HG03432 (cell line): ENCODE results near the gene NAALAD2.
"Not testable (repeated sequence)": the region's sequence is repeated elsewhere in the genome, so short reads cannot be mapped to it uniquely, and the experiment has no call there.

Experiments used
- ATAC-seq: cut with Tn5 transposase; IDR thresholded peaks from one replicate; pipeline ENCODE4 v1.9.1; 2021; ENCODE audit warnings: mild to moderate bottlenecking, moderate library complexity; ENCODE audit not compliant: unreplicated experiment

The NAALAD2 gene

GRCh38 chr11:90134478-90135003 is at the start of gene NAALAD2:
NAALAD2 (plus strand) TSS chr11:90134663; CDS start chr11:90134759, 96 bp downstream.
- peak; percentile 98 for ATAC-seq

GRCh38 chr11:90085650-90086049 is 48.8 kb upstream of the NAALAD2 start, which contains the start of gene UBTFL1:
UBTFL1 (plus strand) TSS chr11:90085950; CDS start chr11:90085950, 0 bp downstream.
- ATAC-seq, result not testable (repeated sequence)

GRCh38 chr11:90088731-90089130 is 45.7 kb upstream of the NAALAD2 start:
- ATAC-seq, result not testable (repeated sequence)

- not testable (repeated sequence) for ATAC-seq
Measured at GRCh38 chr11:90095230-90095924, 39.1 kb upstream of the NAALAD2 start.

GRCh38 chr11:90098261-90098660 is 36.2 kb upstream of the NAALAD2 start:
- not testable (repeated sequence) for ATAC-seq

DNA sequence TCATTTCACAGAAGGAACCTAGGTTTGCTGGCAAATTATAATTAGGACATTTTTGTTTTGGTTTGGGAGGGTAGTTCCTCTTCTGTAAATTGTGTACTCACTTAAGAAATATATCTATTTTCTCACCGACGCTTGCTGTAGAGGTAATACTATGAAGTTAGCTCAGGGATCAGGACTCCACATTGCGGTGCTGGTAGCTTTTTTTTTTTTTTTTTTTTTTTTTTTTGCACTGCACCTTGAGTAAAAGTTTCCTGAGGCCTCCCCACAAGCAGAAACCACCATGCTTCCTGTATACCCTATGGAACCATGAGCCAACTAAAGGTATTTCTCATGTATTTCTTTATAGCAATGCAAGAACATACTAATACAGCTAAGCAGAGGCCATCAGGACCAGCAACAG is 34.0 kb upstream of the NAALAD2 start:
- ATAC-seq, result no peak

DNA sequence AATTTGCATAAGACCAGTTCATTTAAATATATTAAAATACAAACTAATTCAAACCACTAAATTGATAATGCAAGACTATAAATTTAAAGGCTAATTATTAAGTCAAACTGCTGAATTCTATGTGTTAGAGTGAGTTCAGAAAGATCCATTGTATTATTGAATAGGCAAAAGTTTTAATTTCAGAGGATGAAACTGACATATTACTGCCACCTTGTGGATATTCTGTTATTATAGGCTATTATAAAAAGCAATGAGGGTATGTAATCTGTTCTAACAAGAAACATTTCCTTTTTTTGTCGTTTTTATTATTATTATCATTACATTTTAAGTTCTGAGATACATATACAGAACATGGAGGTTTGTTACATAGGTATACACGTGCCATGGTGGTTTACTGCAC is 20.9 kb upstream of the NAALAD2 start:
- no peak for ATAC-seq

DNA sequence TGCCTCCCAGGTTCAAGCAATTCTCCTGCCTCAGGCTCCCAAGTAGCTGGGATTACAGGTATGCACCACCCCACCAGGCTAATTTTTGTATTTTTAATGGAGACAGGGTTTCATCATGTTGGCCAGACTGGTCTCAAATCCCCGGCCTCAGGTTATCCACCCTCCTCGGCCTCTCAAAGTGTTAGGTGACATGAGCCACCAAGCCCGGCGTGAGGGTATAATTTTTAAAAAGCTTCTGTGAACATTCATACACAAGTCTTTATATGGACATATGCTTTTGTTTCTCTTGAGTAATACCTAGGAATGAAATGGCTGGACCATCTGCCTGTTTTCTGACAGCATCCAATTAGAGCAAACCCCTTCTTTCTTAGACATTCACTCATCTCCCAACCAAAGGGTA is 14.3 kb upstream of the NAALAD2 start:
- ATAC-seq, result no peak

DNA sequence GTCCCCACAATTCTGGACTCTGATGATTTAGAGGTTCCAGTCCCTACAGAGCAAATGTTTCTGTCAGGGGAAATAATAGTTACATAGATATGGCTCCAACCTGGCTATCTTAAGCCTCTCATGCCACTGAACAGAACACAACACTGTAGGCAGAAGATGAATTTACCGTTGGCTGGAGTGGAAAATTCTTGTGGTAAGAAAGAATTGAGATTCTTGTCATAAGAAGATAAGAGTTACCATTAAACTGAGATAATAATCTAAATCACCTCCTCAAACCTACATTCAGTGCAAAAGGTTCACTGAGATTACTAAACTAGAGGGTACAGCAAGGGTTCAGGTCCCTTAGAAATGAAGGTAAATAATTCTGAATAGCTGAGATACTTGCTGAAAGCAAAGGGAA is 10.1 kb upstream of the NAALAD2 start:
- no peak for ATAC-seq

DNA sequence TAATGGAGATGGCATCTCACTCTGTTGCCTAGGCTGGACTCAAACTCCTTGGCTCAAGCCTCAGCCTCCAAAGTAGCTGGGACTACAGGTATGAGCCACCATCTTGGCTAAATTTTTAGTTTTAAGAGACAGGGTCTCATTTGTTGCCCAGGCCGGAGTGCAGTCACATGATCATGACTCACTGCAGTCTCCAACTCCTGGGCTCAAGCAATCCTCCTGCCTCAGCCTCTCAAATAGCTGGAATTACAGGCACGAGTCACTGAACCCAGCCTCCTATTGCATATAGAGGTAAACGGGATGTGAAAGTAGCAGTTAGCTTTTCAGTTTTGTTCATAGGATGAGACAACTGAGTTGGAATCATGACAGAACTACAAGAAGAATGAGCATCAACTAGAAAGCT is 9.5 kb upstream of the NAALAD2 start:
- ATAC-seq, result no peak

- ATAC-seq, result peak; percentile 9
Measured at GRCh38 chr11:90133560-90134477, 644 bp upstream of the NAALAD2 start.

DNA sequence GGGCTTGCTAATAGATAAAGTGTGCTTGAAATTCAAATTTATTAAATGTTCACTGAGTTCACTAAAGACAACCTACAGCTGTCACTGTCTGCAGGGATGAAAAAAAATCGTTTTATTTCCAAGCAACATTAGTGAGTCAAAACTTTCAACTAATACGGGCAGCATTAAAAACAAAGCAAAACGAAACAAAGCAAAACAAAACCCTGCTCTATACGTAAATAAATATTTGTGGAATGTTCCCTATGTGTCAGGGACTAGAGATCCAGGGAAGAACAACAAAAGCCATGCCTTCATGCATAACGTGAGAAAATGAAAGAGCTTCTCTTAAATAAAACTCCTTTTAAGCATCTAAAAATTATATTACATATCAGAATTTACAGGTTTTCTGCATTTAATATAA is 553 bp downstream of the NAALAD2 start:
- ATAC-seq, result peak; percentile 4

GRCh38 chr11:90148900-90149299 is 14.4 kb downstream of the NAALAD2 start:
- ATAC-seq, result no peak

GRCh38 chr11:90166982-90167573 is 32.6 kb downstream of the NAALAD2 start:
- not testable (repeated sequence) for ATAC-seq

GRCh38 chr11:90167704-90168103 is 33.2 kb downstream of the NAALAD2 start:
- ATAC-seq, result not testable (repeated sequence)

DNA sequence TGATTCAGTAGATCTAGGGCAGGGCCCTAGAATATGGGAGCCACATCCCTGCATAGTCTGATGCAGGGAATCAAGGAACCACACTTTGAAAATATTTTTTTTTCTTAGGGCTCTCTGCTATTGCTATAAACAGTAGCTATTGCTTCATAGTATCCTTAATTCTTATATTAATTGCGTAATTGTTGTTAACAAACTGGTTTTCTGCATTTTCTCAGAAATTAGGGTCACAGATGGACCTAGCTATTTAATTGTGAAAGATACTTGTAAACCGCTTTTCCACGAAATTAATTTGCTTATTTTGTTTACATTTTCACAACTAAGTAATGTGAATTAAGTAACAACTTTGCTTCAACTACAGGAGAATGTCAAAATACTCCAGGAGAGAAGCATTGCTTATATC is 34.1 kb downstream of the NAALAD2 start:
- no peak for ATAC-seq

DNA sequence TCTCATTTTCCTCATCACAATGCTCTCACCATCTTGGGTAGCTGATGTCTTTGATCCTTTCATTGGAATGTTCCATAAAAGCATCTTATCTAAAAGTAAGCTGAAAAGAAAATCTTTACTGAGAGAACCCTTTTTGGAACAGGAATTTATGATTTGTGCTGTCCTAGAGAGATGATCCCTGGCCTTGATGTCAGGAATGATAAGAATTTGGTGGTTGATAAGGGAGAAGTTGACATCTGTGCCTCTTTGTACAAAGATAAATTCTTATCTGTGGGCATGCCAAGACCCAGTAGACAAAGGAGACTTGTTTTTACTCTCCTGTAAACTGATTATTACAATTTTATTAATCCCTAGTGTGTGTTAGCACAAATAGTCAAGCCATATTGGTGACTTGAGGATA is 36.9 kb downstream of the NAALAD2 start:
- no peak for ATAC-seq

DNA sequence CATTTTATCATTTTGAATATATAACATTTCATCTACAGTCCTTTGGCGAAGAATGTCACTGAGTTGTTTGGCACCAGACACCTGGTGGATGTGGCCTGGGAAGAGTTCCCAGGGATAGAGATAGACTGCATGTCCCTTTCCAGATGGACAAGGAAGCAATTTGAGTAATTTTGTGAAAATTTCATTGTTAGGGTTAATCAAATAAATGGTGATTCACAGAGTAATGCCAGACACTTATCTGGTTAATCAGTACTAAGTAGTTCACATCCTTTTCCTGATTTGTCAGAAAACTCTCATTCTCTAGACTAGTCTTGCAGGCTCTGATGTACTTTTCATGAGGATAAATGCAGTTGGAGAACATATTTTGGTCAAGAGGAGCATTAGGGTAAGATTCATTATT is 41.6 kb downstream of the NAALAD2 start:
- ATAC-seq, result no peak

DNA sequence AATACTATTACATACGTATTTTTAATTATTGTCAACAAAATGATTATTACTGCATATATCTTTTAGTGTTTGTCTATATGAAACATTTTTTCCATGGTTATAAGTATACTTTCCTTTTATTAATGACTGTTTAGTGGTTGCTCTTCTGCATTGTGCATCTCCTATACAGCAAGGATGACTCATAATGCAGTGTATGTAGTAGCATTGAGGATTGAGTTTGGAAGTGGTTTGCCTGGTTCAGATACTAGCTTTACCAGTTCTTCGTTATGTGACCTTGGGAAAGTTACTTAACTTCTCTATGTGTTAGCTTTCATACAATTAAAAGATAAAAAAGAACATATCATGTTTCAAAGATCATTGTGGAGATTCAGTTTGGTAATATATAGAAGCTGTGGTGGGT is 44.3 kb downstream of the NAALAD2 start:
- no peak for ATAC-seq

DNA sequence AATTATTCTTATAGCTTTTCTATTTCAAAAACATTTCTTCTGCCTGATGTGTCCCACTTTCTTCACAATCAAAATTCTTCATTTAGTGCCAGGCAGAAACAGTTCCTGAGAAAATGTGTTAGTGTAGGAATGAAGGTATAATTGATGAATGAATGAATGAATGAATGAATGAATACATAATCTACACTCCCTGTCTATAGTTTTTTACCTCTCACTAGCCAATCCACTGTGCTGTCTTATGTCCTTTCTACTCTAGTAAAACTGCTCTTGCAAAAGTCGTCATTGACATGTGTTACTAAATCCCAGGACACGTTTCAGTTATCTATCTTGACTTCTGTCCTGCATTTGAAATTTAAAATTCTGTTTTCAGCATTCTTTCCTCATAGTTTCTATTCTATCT is 45.5 kb downstream of the NAALAD2 start:
- ATAC-seq, result no peak

GRCh38 chr11:90187839-90188238 is 53.4 kb downstream of the NAALAD2 start:
- no peak for ATAC-seq
